ENCODE results near the gene PSMB7. TPM values are rescaled to one million over a fixed set of nuclear protein-coding genes. Genes with fewer than 3 reads are reported as not detected.

Gene PSMB7
- total RNA-seq, 2 experiments from 2014 or later = 164 to 186 TPM

- H4K20me1 ChIP-seq (ENCODE audit: insufficient read depth, low read length) = peaks cover 23% of the 10 kb centered on the region
- ChIA-PET CTCF (ENCODE audit: unreplicated experiment) (interaction anchor here (0.5 kb wide), 1 partner anchor 54 kb away, joined by 3 read pairs; no protein-coding TSS in a partner anchor), POLR2A (interaction anchor here (0.5 to 1.9 kb wide), 6 partner anchors 15 to 1796 kb away, joined by 3 to 4 read pairs (median 3); no protein-coding TSS in a partner anchor)
- no peak overlapping the region for H2AFZ ChIP-seq (ENCODE audit: low read length)
- peaks cover 5% of the 10 kb centered on the region for H3K4me1 ChIP-seq (ENCODE audit: insufficient read depth, low read length, poor library complexity, severe bottlenecking)
- H3K4me3 ChIP-seq (ENCODE audit: low read depth, low read length, poor library complexity, severe bottlenecking) = no peak overlapping the region
- H3K9me3 ChIP-seq (ENCODE audit: low read length) = no peaks in the 10 kb centered on the region
- intact Hi-C loops (cut with micrococcal nuclease; ENCODE audit: unreplicated experiment) = no loop called here
- peaks cover 45% of the 10 kb centered on the region for H3K36me3 ChIP-seq (ENCODE audit: insufficient read depth, low read length)
- no peaks in the 10 kb centered on the region for H3K9me2 ChIP-seq (ENCODE audit: insufficient read depth, low read length)
- H3K4me2 ChIP-seq (ENCODE audit: low read length) = no peak overlapping the region
- no TSS peak for BruUV-seq (replicated peaks)
- peaks cover 56% of the 10 kb centered on the region; the same call in 1 of the 2 replicates for H3K79me2 ChIP-seq (ENCODE audit: insufficient read depth, low read depth, low read length)
- no peak for DNase-seq (ENCODE audit: low spot score)
- H3K27ac ChIP-seq (ENCODE audit: low read depth, low read length, poor library complexity, severe bottlenecking) = no peak overlapping the region
- TF ChIP-seq EZH2phosphoT487 (IDR thresholded peaks at IDR 0.05; ENCODE audit: borderline replicate concordance, low read depth, low read length) = no peak
- TF ChIP-seq CTCF (conservative IDR thresholded peaks at IDR 0.05; ENCODE audit: low read length) = no peak
These were observed 24.2 kb downstream of the PSMB7 start for GRCh38 chr9:124390794-124391658.

DNA sequence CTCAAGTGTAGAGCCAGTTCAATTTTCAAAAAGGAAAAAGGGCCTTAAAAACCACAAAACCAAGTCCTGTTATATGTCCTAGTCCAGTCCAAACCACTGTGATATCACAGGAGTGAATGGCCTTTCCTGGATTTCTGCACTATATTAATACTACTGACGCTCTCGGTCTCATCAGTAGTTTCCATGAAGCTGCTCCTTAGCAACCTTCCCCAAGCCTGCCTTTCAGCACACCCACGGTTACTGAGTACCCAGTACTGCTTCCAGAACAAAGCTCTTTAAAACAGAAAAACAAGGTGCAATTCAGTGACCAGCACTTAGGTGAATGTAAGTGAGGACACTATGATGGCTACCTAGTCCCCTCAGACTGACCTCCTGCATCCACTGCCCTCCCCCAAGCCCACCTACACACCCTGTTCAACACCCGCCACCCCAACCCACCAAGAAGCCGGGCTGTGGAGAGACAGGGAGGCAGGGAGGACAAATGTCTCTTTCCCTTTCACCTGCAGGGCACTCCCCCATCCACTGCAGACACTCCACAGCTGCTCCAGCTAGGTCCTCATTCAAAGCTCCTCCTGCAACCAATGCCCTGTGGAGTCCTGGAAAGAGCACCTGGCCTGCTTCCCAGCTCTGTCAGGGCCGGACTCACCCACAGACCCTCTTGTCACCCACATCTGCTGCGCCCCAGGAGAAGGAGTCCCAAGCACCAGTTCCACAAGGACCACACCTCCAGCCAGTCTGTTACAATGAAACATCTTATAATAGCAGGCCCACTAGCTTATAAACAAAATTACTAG is 25.9 kb downstream of the PSMB7 start:
- H3K9me2 ChIP-seq (ENCODE audit: insufficient read depth, low read length) = no peaks in the 10 kb centered on the region
- peaks cover 5% of the 10 kb centered on the region for H3K4me1 ChIP-seq (ENCODE audit: insufficient read depth, low read length, poor library complexity, severe bottlenecking)
- peaks cover 41% of the 10 kb centered on the region for H3K36me3 ChIP-seq (ENCODE audit: insufficient read depth, low read length)
- ChIA-PET POLR2A (interaction anchor here (0.6 to 2.3 kb wide), 3 partner anchors 10 to 207 kb away, joined by 3 to 4 read pairs (median 4); no protein-coding TSS in a partner anchor), CTCF (ENCODE audit: unreplicated experiment) (interaction anchor here (0.6 kb wide), 1 partner anchor 192 kb away, joined by 3 read pairs; no protein-coding TSS in a partner anchor)
- no peak overlapping the region for H3K4me3 ChIP-seq (ENCODE audit: low read depth, low read length, poor library complexity, severe bottlenecking)
- peaks cover 17% of the 10 kb centered on the region for H4K20me1 ChIP-seq (ENCODE audit: insufficient read depth, low read length)
- TF ChIP-seq CTCF (conservative IDR thresholded peaks at IDR 0.05; ENCODE audit: low read length) (no peak), EZH2phosphoT487 (IDR thresholded peaks at IDR 0.05; ENCODE audit: borderline replicate concordance, low read depth, low read length) (no peak)
- H3K79me2 ChIP-seq (ENCODE audit: insufficient read depth, low read depth, low read length) = peaks cover 60% of the 10 kb centered on the region; the same call in 1 of the 2 replicates
- no peak overlapping the region for H3K4me2 ChIP-seq (ENCODE audit: low read length)
- no TSS peak for BruUV-seq (replicated peaks)
- no peak overlapping the region for H2AFZ ChIP-seq (ENCODE audit: low read length)
- no peak overlapping the region for H3K27ac ChIP-seq (ENCODE audit: low read depth, low read length, poor library complexity, severe bottlenecking)
- DNase-seq (ENCODE audit: low spot score) = no peak
- H3K9me3 ChIP-seq (ENCODE audit: low read length) = no peaks in the 10 kb centered on the region
- intact Hi-C loops (cut with micrococcal nuclease; ENCODE audit: unreplicated experiment) = no loop called here
